BJ (cell line): ENCODE results near the gene ANKRD23. TPM values are rescaled to one million over a fixed set of nuclear protein-coding genes. Genes with fewer than 3 reads are reported as not detected.

Experiments
- CTCF ChIA-PET: fragments of 350-600 bp; formaldehyde crosslinking; extraction: SDS; loops from one replicate; lab custom pipeline; 2021; ENCODE audit warnings: antibody characterized with exemption, inconsistent platforms; lab: Yijun Ruan, JAX
- POLR2A ChIA-PET: fragments of 300-600 bp; sonication (Branson Sonifier 250); formaldehyde crosslinking; extraction: SDS; loops from one replicate; lab custom pipeline; 2021; ENCODE audit warnings: antibody characterized with exemption; lab: Charles Lee
- DNase-seq: peaks from one replicate; pipeline ENCODE4 v3.0.0-alpha.2; 2011; ENCODE audit warnings: low read depth
- H3K27me3 ChIP-seq: 2 replicates; pipeline ENCODE4 v1.6.0; 2011; ENCODE audit warnings: low read length; ENCODE audit not compliant: control insufficient read depth, insufficient read depth
- H3K36me3 ChIP-seq: 2 replicates; pipeline ENCODE4 v1.5.1; 2011; ENCODE audit warnings: low read length; ENCODE audit not compliant: control insufficient read depth, insufficient read depth
- H3K4me3 ChIP-seq: 2 replicates; pipeline ENCODE4 v1.5.1; 2011; ENCODE audit warnings: low read depth, mild to moderate bottlenecking, control low read depth, low read length
- polyA plus RNA-seq: library from polyadenylated mRNA; depleted of rRNA; stranded (reverse); fragments of >200 nt; gene quantifications from 2 replicates; pipeline ENCODE4 v1.2.3, GENCODE V29; 2011
- TF ChIP-seq, protein P1 (sequence below): IDR thresholded peaks from 2 replicates; pipeline ENCODE4 v1.5.1; 2011; ENCODE audit warnings: low read depth, mild to moderate bottlenecking, control low read depth, inconsistent platforms, low read length, moderate library complexity; ENCODE audit not compliant: insufficient read depth

The ANKRD23 gene
- polyA plus RNA-seq, 1 experiment, result 1.4 TPM

DNA sequence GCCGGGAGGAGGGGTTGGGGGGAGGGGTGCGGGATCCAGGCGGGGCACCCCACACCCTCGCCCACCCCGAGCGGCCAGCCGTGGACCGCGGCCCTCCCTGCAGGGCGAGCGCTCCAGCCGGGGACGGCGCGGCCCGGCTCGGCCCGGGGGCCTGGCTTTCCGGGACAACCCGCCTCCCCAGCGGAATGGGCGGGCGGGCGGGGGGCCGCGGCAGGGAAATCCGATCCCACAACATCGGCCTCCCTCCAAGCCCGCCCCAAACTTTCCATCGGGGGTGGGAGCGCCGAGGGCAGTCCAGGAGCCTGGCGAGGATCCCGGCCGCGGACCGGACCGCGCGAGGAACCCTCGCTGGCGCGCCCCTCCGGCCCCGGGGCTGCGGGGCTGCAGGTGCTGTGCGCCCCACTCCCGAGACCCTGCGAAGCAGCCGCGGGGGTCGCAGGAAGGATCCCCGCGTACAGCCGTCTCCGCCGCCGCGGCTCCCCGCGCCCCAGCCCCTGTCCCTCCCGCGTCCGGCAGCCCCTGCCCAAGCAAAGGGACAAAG lies 25.5 kb upstream of the ANKRD23 start:
- peak overlapping the region; percentile 95 for H3K4me3 ChIP-seq
- ChIA-PET CTCF (interaction anchor here (0.9 to 3.6 kb wide), 14 partner anchors 11 to 330 kb away, joined by 3 to 34 read pairs (median 6); partner anchors contain the start of genes ANKRD39 and CNNM4), POLR2A (interaction anchor here (0.8 kb wide), 1 partner anchor 11 kb away, joined by 5 read pairs; no protein-coding TSS in a partner anchor)
- peaks cover 23% of the 10 kb centered on the region for H3K36me3 ChIP-seq
- TF ChIP-seq, protein P1, sequence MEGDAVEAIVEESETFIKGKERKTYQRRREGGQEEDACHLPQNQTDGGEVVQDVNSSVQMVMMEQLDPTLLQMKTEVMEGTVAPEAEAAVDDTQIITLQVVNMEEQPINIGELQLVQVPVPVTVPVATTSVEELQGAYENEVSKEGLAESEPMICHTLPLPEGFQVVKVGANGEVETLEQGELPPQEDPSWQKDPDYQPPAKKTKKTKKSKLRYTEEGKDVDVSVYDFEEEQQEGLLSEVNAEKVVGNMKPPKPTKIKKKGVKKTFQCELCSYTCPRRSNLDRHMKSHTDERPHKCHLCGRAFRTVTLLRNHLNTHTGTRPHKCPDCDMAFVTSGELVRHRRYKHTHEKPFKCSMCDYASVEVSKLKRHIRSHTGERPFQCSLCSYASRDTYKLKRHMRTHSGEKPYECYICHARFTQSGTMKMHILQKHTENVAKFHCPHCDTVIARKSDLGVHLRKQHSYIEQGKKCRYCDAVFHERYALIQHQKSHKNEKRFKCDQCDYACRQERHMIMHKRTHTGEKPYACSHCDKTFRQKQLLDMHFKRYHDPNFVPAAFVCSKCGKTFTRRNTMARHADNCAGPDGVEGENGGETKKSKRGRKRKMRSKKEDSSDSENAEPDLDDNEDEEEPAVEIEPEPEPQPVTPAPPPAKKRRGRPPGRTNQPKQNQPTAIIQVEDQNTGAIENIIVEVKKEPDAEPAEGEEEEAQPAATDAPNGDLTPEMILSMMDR, result no peak
- no peaks in the 10 kb centered on the region; the same call in 1 of the 2 replicates for H3K27me3 ChIP-seq
- DNase-seq, result no peak

DNA sequence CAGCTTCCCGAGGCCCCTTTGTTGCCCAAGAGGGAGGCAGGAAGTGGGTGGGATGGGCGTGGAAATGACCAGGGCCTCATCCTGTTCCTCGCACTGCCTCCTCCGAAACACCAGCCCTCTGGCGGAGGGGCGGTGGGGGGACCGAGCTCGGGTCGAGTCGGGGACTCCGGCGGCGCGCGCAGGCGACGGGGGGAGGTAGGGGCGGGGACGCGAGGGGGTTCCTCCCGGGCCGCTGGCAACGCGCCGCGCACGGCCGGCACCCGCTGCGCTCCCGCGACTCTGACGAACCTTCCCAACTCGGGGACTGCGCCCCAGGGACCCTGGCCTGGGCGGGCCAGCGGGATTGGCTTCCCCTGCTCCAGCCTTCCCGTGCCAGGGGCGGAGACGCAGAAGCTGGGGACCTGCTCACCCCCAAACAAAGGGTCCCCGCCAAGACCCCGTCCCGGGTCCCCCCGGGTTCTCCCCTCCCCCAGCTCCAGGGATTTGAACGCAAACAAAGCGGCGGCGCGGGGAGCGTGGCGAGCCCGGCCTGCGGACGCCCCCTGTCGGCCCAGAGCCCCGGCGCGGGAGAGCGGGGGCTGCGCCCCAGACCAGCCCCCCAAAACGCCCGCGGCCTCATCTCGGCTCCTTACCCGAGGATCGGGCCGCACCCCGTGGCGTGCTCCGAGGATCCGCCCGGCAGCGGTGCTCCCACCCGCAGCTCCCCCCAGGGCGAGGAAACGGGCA lies 24.9 kb upstream of the ANKRD23 start:
- TF ChIP-seq, protein P1, result peak; percentile 47
- H3K36me3 ChIP-seq, result peaks cover 28% of the 10 kb centered on the region
- H3K27me3 ChIP-seq, result no peaks in the 10 kb centered on the region; the same call in 1 of the 2 replicates
- H3K4me3 ChIP-seq, result peak overlapping the region; percentile 95
- peak; percentile 37 for DNase-seq
- ChIA-PET POLR2A (interaction anchor here (0.8 kb wide), 1 partner anchor 11 kb away, joined by 5 read pairs; no protein-coding TSS in a partner anchor), CTCF (interaction anchor here (0.6 to 3.6 kb wide), 22 partner anchors 9 to 329 kb away, joined by 3 to 34 read pairs (median 4); partner anchors contain the start of genes ANKRD39 and CNNM4)

DNA sequence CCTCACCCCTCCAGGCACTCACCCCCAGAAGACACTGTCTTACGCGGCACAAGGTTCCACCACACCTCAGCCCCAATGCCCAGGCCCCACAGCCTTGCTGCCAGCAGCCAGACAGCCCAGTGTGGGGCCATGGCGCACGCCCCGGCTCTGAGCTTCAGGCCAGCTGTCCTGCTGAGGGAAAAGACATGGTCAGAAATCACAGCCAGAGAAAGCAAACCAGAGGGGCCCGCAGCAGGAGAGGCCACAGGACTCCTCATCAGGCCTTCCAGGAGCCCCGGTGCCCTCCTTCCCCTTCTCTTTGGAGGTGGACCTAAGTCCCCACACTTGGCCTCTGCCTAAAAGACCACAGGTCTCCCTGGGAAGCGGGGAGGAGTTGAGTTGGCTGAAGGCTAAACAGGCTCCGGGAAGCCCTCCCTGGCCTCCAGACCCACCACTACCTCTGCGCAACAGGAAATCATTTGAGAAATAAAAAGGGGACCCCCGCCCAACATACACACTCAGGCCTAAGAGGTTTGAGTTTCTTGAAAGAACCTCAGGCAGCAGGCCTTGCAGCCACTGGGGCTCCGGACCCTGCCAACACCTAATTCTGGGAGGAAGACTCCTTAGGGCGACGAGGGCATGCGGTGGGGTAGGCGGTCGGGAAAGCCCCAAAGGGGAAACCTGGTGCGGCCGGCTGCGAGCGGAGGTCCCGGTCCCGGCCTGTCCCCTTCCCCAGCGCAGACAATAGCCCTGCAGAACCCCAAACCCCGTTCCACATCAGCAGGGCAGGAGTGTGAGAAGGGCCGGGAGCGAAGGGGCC lies 24.1 kb upstream of the ANKRD23 start:
- POLR2A ChIA-PET, result interaction anchor here (0.5 to 0.8 kb wide), 2 partner anchors 10 to 33 kb away, joined by 5 read pairs; no protein-coding TSS in a partner anchor
- CTCF ChIA-PET, result interaction anchor here (0.6 to 3.6 kb wide), 22 partner anchors 10 to 328 kb away, joined by 3 to 34 read pairs (median 4); partner anchors contain the start of genes ANKRD39 and CNNM4
- DNase-seq, result no peak
- Histone ChIP-seq H3K36me3 (peaks cover 34% of the 10 kb centered on the region), H3K4me3 (peak overlapping the region; percentile 95), H3K27me3 (no peaks in the 10 kb centered on the region; the same call in 1 of the 2 replicates)
- TF ChIP-seq, protein P1, result no peak

DNA sequence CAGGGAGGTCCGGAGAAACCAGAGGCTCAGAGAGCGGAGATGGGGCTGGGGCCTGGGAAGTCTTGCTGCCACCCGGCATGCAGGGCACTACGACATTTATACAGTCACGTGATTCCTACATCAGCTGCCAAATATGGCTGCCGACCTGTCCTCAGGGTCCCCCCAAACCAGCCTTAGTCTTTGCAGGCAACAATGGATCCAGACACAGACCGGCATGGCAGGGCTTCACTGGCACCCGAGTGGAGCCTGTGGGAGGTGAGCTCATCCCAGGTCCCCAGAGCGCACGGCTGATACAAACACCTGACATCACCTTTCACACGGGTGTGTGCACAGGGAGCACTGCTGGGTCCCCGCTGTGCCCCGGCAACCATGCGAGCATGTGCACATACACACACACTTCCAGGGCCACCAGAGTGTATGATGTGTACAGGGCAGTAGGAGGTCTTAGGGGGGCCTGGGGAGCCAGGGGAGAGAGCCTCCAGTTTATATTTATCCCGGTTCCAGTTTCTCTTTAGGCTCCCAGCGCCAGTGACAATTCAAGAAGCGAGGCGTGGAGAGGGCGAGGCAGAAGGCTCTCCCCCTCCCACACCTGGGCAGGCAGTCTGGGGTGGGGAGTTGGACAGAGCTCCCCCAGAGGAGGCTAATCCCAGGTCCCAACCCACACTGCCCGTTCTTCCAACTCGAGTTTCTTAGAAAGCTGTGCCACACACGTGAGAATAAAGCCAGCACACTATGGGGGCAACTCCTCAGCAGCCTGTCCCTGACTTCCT lies 23.4 kb upstream of the ANKRD23 start:
- Histone ChIP-seq H3K36me3 (peaks cover 36% of the 10 kb centered on the region), H3K27me3 (no peaks in the 10 kb centered on the region; the same call in 1 of the 2 replicates), H3K4me3 (peak overlapping the region; percentile 95)
- POLR2A ChIA-PET, result no interaction called here
- CTCF ChIA-PET, result interaction anchor here (0.6 to 3.6 kb wide), 4 partner anchors 10 to 106 kb away, joined by 3 to 34 read pairs (median 4); partner anchors contain the start of genes ANKRD39 and CNNM4
- TF ChIP-seq, protein P1, result no peak
- DNase-seq, result no peak
